HEK293 (cell line): ENCODE results near the gene KRTAP2-3.

Source experiments
- CTCF ChIA-PET: fragments of 350-600 bp; formaldehyde crosslinking; extraction: SDS; loops from one replicate; lab custom pipeline; 2021; ENCODE audit warnings: antibody characterized with exemption; lab: Yijun Ruan, JAX
- POLR2A ChIA-PET: fragments of 300-600 bp; formaldehyde crosslinking; extraction: SDS; loops from one replicate; lab custom pipeline; 2020; ENCODE audit warnings: antibody characterized with exemption, inconsistent platforms; lab: Yijun Ruan, JAX
- H3K27ac ChIP-seq: fragments of 200-500 bp; sonication (Bioruptor generic); 2 replicates; pipeline ENCODE4 v1.5.1; 2014; ENCODE audit warnings: low read depth, low read length, control low read depth, inconsistent platforms; ENCODE audit errors: extremely low read depth
- H3K36me3 ChIP-seq, 2 experiments: fragments of 200-500 bp in 1 of 2; sonication (Bioruptor generic) in 1 of 2; 1 replicate in 1 of 2; 2 replicates in 1 of 2; pipeline ENCODE4 v1.5.1; 2014 to 2017; ENCODE audit warnings: inconsistent platforms in 2 of 2, low read length in 2 of 2; ENCODE audit not compliant: control insufficient read depth in 2 of 2, insufficient read depth in 1 of 2
- H3K4me1 ChIP-seq: fragments of 200-500 bp; sonication (Bioruptor generic); 2 replicates; pipeline ENCODE4 v1.5.1; 2014; ENCODE audit warnings: mild to moderate bottlenecking, low read length, inconsistent platforms; ENCODE audit not compliant: control insufficient read depth, insufficient read depth
- H3K4me3 ChIP-seq: 2 replicates; pipeline ENCODE4 v1.5.1; 2011; ENCODE audit warnings: low read depth, mild to moderate bottlenecking, control low read depth, low read length, moderate library complexity
- H3K9me3 ChIP-seq: fragments of 200-500 bp; sonication (Bioruptor generic); 2 replicates; pipeline ENCODE4 v1.5.1; 2014; ENCODE audit warnings: low read depth, low read length, inconsistent platforms; ENCODE audit not compliant: control insufficient read depth, insufficient read depth
- AEBP2 ChIP-seq: fragments of 450-650 bp; formaldehyde crosslinking; IDR thresholded peaks from 2 replicates; pipeline ENCODE4 v1.5.1; 2016; ENCODE audit warnings: missing biosample characterization, missing genetic modification characterization, borderline replicate concordance
- KLF8 ChIP-seq: fragments of 450-650 bp; formaldehyde crosslinking; IDR thresholded peaks from 2 replicates; pipeline ENCODE4 v1.5.1; 2016; ENCODE audit warnings: missing biosample characterization, missing genetic modification characterization
- ZBTB44 ChIP-seq: fragments of 450-650 bp; IDR thresholded peaks from 2 replicates; pipeline ENCODE4 v1.5.1; 2018; ENCODE audit warnings: missing biosample characterization, mild to moderate bottlenecking, missing genetic modification characterization
- ZIC2 ChIP-seq: fragments of 450-650 bp; formaldehyde crosslinking; IDR thresholded peaks from 2 replicates; pipeline ENCODE4 v1.5.1; 2016; ENCODE audit warnings: missing biosample characterization, missing genetic modification characterization
- ZNF112 ChIP-seq: fragments of 450-650 bp; formaldehyde crosslinking; IDR thresholded peaks from 2 replicates; pipeline ENCODE4 v1.5.0; 2017; ENCODE audit warnings: missing biosample characterization, missing genetic modification characterization
- ZNF133 ChIP-seq: fragments of 450-650 bp; formaldehyde crosslinking; IDR thresholded peaks from 2 replicates; pipeline ENCODE4 v1.5.1; 2016; ENCODE audit warnings: missing biosample characterization, missing genetic modification characterization
- ZNF23 ChIP-seq: fragments of 450-650 bp; formaldehyde crosslinking; IDR thresholded peaks from 2 replicates; pipeline ENCODE4 v1.5.1; 2016; ENCODE audit warnings: missing biosample characterization, missing genetic modification characterization, borderline replicate concordance
- ZNF239 ChIP-seq: fragments of 450-650 bp; formaldehyde crosslinking; IDR thresholded peaks from 2 replicates; pipeline ENCODE4 v1.5.1; 2016; ENCODE audit warnings: missing biosample characterization, missing genetic modification characterization
- ZNF280D ChIP-seq: fragments of 450-650 bp; formaldehyde crosslinking; IDR thresholded peaks from 2 replicates; pipeline ENCODE4 v1.5.1; 2016; ENCODE audit warnings: missing biosample characterization, missing genetic modification characterization
- ZNF302 ChIP-seq: fragments of 450-650 bp; formaldehyde crosslinking; IDR thresholded peaks from 2 replicates; pipeline ENCODE4 v1.5.1; 2016; ENCODE audit warnings: missing biosample characterization, missing genetic modification characterization, low read depth
- ZNF335 ChIP-seq: fragments of 450-650 bp; formaldehyde crosslinking; conservative IDR thresholded peaks from 2 replicates; pipeline ENCODE4 v1.5.1; 2016; ENCODE audit warnings: missing biosample characterization, missing genetic modification characterization
- ZNF391 ChIP-seq: fragments of 450-650 bp; formaldehyde crosslinking; IDR thresholded peaks from 2 replicates; pipeline ENCODE4 v1.5.1; 2016; ENCODE audit warnings: low read depth, missing biosample characterization, missing genetic modification characterization, borderline replicate concordance
- ZNF394 ChIP-seq: fragments of 450-650 bp; formaldehyde crosslinking; IDR thresholded peaks from 2 replicates; pipeline ENCODE4 v1.5.1; 2016; ENCODE audit warnings: missing biosample characterization, missing genetic modification characterization, mild to moderate bottlenecking, moderate library complexity, borderline replicate concordance
- ZNF560 ChIP-seq: fragments of 450-650 bp; formaldehyde crosslinking; IDR thresholded peaks from 2 replicates; pipeline ENCODE4 v1.5.1; 2017; ENCODE audit warnings: missing biosample characterization, missing genetic modification characterization, borderline replicate concordance
- ZNF561 ChIP-seq: fragments of 450-650 bp; IDR thresholded peaks from 2 replicates; pipeline ENCODE4 v1.5.1; 2018; ENCODE audit warnings: missing biosample characterization, missing genetic modification characterization, borderline replicate concordance
- ZNF571 ChIP-seq: fragments of 450-650 bp; formaldehyde crosslinking; IDR thresholded peaks from 2 replicates; pipeline ENCODE4 v1.5.0; 2017; ENCODE audit warnings: missing biosample characterization, missing genetic modification characterization
- ZNF645 ChIP-seq: fragments of 450-650 bp; formaldehyde crosslinking; IDR thresholded peaks from 2 replicates; pipeline ENCODE4; 2016; ENCODE audit warnings: missing biosample characterization, missing genetic modification characterization
- ZNF660 ChIP-seq: fragments of 450-650 bp; IDR thresholded peaks from 2 replicates; pipeline ENCODE4 v1.5.1; 2018; ENCODE audit warnings: missing biosample characterization, mild to moderate bottlenecking, missing genetic modification characterization
- ZNF664 ChIP-seq: fragments of 450-650 bp; formaldehyde crosslinking; IDR thresholded peaks from 2 replicates; pipeline ENCODE4 v1.5.1; 2016; ENCODE audit warnings: missing biosample characterization, missing genetic modification characterization
- ZNF768 ChIP-seq: fragments of 450-650 bp; formaldehyde crosslinking; IDR thresholded peaks from 2 replicates; pipeline ENCODE4 v1.5.1; 2018; ENCODE audit warnings: missing biosample characterization, mild to moderate bottlenecking, missing genetic modification characterization
- ZNF792 ChIP-seq: fragments of 450-650 bp; formaldehyde crosslinking; IDR thresholded peaks from 2 replicates; pipeline ENCODE4 v1.5.1; 2016; ENCODE audit warnings: missing biosample characterization, missing genetic modification characterization

KRTAP2-3 gene

GRCh38 chr17:41013606-41014005 lies 46.3 kb downstream of the KRTAP2-3 start (continued):
- TF ChIP-seq ZNF571 = no peak
- no peak for TF ChIP-seq KLF8
- TF ChIP-seq ZNF133 (tag by site-specific recombination) = no peak
- no peak for TF ChIP-seq ZNF660 (tag by site-specific recombination)
- TF ChIP-seq ZNF112 (tag by site-specific recombination) = no peak
- TF ChIP-seq ZNF768 (tag by site-specific recombination) = no peak
- TF ChIP-seq ZNF561 (tag by site-specific recombination) = no peak
- TF ChIP-seq ZBTB44 = peak; percentile 67; the same call in 1 of the 2 replicates
- no peak for TF ChIP-seq ZNF23
- no peak for TF ChIP-seq ZNF664 (tag by site-specific recombination)
- no peak for TF ChIP-seq ZIC2 (tag by site-specific recombination)

- CTCF ChIA-PET = interaction anchor here (0.6 to 1.2 kb wide), 2 partner anchors 317 to 394 kb away, joined by 4 read pairs; no protein-coding TSS in a partner anchor
- H3K27ac ChIP-seq = no peak overlapping the region
- TF ChIP-seq ZNF792 (tag by site-specific recombination) (no peak), ZNF560 (tag by site-specific recombination) (no peak)
- TF ChIP-seq, all 188 proteins: peak for 0
- POLR2A ChIA-PET = no interaction called here
- no peak overlapping the region for H3K4me3 ChIP-seq
- H3K9me3 ChIP-seq = no peaks in the 10 kb centered on the region
- no peaks in the 10 kb centered on the region for H3K36me3 ChIP-seq
- H3K4me1 ChIP-seq = no peaks in the 10 kb centered on the region
Measured at GRCh38 chr17:41013181-41013580, 46.7 kb downstream of the KRTAP2-3 start.

GRCh38 chr17:41012326-41013120 lies 47.4 kb downstream of the KRTAP2-3 start:
- TF ChIP-seq AEBP2 (tag by site-specific recombination) (no peak), ZNF391 (no peak), ZNF239 (tag by site-specific recombination) (no peak), ZNF280D (tag by site-specific recombination) (no peak), ZNF302 (tag by site-specific recombination) (no peak), ZNF645 (no peak), ZNF335 (tag by site-specific recombination) (no peak), ZNF660 (tag by site-specific recombination) (no peak), ZNF394 (tag by site-specific recombination) (no peak)
- no peaks in the 10 kb centered on the region for H3K4me1 ChIP-seq
- no peak overlapping the region for H3K4me3 ChIP-seq
- ChIA-PET POLR2A (no interaction called here), CTCF (no interaction called here)
- H3K36me3 ChIP-seq = no peaks in the 10 kb centered on the region
- H3K27ac ChIP-seq = no peak overlapping the region
- no peaks in the 10 kb centered on the region for H3K9me3 ChIP-seq
